ENCODE measurements around the gene RNF169.
A peak's percentile ranks its signal among the peaks of the same experiment; 100 is the strongest.

RNF169 gene

DNA sequence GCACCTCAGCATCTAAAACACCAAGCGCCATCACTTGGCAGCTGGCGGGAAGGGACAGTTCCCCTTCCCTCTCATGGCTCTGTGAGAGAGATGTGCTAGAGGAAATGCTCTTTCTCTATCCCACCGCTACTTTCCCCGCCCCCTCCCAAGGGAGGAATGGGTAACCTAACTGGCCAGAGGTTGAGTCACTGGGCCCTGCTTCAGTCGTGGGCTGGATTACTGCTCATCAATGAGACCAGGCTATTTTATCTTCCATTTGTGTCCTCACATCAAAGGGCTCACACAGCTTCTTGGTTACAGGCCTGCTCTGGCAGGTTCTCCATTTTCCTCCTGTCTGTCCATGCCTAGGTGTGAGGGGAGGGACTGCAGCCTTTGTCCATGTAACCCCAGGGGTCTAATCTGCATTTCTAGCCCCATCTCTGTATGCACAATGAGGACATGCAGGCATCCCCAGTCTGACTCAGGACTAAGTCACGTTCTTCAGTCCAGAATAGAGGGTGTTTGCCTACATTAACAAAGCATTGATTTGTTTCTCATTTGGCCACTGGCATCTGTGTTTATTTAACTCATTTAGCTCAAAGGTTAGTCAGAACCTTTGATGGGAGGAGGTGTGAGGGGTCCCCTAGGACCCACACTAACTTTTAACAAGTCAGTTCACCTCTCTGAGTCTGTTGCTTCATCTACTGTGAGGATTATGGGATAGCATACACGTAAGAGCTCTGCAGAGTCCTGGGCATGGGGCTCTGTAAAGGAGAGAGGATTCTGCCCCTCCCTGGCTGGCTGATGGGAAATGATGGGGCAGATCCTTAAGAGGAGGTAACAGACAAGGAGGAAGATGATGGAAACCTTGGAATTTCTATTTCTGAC, 101.1 kb downstream of the RNF169 start:
- H3K4me1 ChIP-seq (ENCODE audit: control insufficient read depth in 1 of 2, insufficient read depth in 2 of 2, low read length in 2 of 2) = peaks cover 0 to 2% of the 10 kb centered on the region in 2 experiments
- DNase-seq = no peak
- no peak overlapping the region for H2BK120ac ChIP-seq (ENCODE audit: insufficient read depth, low read length, poor library complexity)
- no peak overlapping the region for H3K4me3 ChIP-seq (ENCODE audit: low read depth, low read length)
- peaks cover 5 to 22% of the 10 kb centered on the region in 2 experiments for H3K36me3 ChIP-seq (ENCODE audit: control insufficient read depth in 1 of 2, insufficient read depth in 2 of 2, low read length in 2 of 2)
- H2AK5ac ChIP-seq (ENCODE audit: low read length) = no peak overlapping the region
- no peak overlapping the region for H2AFZ ChIP-seq (ENCODE audit: insufficient read depth, low read length, poor library complexity)
- no CpG with 5 or more reads among the region's 7 CpGs for WGBS (ENCODE audit: extremely low coverage, insufficient coverage, insufficient read length)
- H3K18ac ChIP-seq (ENCODE audit: low read length) = no peak overlapping the region
- no peak overlapping the region for H3K9ac ChIP-seq (ENCODE audit: low read length)
- H3K23ac ChIP-seq (ENCODE audit: low read length) = no peak overlapping the region
- H3K4me2 ChIP-seq (ENCODE audit: low read length) = peak overlapping the region; percentile 8
- H3K27ac ChIP-seq (ENCODE audit: low read depth, low read length) = no peak overlapping the region
- no peak overlapping the region for H4K91ac ChIP-seq (ENCODE audit: low read depth, low read length)
- no peaks in the 10 kb centered on the region for H3K79me2 ChIP-seq (ENCODE audit: control insufficient read depth, insufficient read depth, low read length, poor library complexity)
- no peaks in the 10 kb centered on the region for H3K79me1 ChIP-seq (ENCODE audit: low read length)
- no peak overlapping the region for H3K4ac ChIP-seq (ENCODE audit: low read depth, low read length)
- H3K9me3 ChIP-seq (ENCODE audit: insufficient read depth, low read depth, low read length) = no peaks in the 10 kb centered on the region
- no peaks in the 10 kb centered on the region for H3K27me3 ChIP-seq (ENCODE audit: insufficient read depth, low read length)
- H4K12ac ChIP-seq (ENCODE audit: low read depth, low read length) = no peak overlapping the region
- H2BK5ac ChIP-seq (ENCODE audit: low read depth, low read length, poor library complexity) = no peak overlapping the region
- H3K14ac ChIP-seq (ENCODE audit: low read length) = no peak overlapping the region
- no peak overlapping the region for H2BK12ac ChIP-seq (ENCODE audit: low read length)
- H4K8ac ChIP-seq (ENCODE audit: low read depth, low read length) = no peak overlapping the region

DNA sequence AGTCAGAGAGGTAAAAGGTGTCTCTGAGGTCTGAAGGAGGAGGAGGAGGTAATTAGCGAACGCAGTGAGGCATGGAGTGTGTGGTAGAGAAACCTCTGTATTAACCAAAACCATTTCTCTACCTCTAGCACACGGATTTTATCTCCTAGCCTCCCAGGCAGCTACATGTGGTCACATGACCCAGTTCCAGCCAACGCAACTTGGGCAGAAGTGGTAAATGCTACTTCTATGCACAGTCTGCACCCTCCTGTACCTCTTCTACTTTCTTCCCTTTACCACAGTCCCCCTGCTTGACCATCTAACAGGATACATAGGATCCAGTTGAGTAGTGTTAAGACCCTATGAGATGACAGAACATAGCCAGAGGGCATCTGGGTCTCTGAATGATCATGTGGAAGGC, 104.6 kb downstream of the RNF169 start:
- H3K4me2 ChIP-seq (ENCODE audit: low read length) = no peak overlapping the region
- no peaks in the 10 kb centered on the region for H3K27me3 ChIP-seq (ENCODE audit: insufficient read depth, low read length)
- H3K27ac ChIP-seq (ENCODE audit: low read depth, low read length) = no peak overlapping the region
- H2AFZ ChIP-seq (ENCODE audit: insufficient read depth, low read length, poor library complexity) = no peak overlapping the region
- no CpG with 5 or more reads among the region's 4 CpGs for WGBS (ENCODE audit: extremely low coverage, insufficient coverage, insufficient read length)
- H3K36me3 ChIP-seq (ENCODE audit: control insufficient read depth in 1 of 2, insufficient read depth in 2 of 2, low read length in 2 of 2) = peaks cover 2 to 16% of the 10 kb centered on the region in 2 experiments
- H3K79me2 ChIP-seq (ENCODE audit: control insufficient read depth, insufficient read depth, low read length, poor library complexity) = no peaks in the 10 kb centered on the region
- H3K9me3 ChIP-seq (ENCODE audit: insufficient read depth, low read depth, low read length) = no peaks in the 10 kb centered on the region
- H2BK5ac ChIP-seq (ENCODE audit: low read depth, low read length, poor library complexity) = no peak overlapping the region
- no peak overlapping the region for H3K4ac ChIP-seq (ENCODE audit: low read depth, low read length)
- H3K9ac ChIP-seq (ENCODE audit: low read length) = no peak overlapping the region
- no peaks in the 10 kb centered on the region for H3K79me1 ChIP-seq (ENCODE audit: low read length)
- peaks cover 0 to 2% of the 10 kb centered on the region in 2 experiments for H3K4me1 ChIP-seq (ENCODE audit: control insufficient read depth in 1 of 2, insufficient read depth in 2 of 2, low read length in 2 of 2)
- H4K12ac ChIP-seq (ENCODE audit: low read depth, low read length) = no peak overlapping the region
- DNase-seq = no peak
- no peak overlapping the region for H3K23ac ChIP-seq (ENCODE audit: low read length)
- no peak overlapping the region for H4K8ac ChIP-seq (ENCODE audit: low read depth, low read length)
- H4K91ac ChIP-seq (ENCODE audit: low read depth, low read length) = no peak overlapping the region
- H3K14ac ChIP-seq (ENCODE audit: low read length) = no peak overlapping the region
- H3K18ac ChIP-seq (ENCODE audit: low read length) = no peak overlapping the region
- H2BK120ac ChIP-seq (ENCODE audit: insufficient read depth, low read length, poor library complexity) = no peak overlapping the region
- H2BK12ac ChIP-seq (ENCODE audit: low read length) = no peak overlapping the region
- H3K4me3 ChIP-seq (ENCODE audit: low read depth, low read length) = no peak overlapping the region
- H2AK5ac ChIP-seq (ENCODE audit: low read length) = no peak overlapping the region

DNA sequence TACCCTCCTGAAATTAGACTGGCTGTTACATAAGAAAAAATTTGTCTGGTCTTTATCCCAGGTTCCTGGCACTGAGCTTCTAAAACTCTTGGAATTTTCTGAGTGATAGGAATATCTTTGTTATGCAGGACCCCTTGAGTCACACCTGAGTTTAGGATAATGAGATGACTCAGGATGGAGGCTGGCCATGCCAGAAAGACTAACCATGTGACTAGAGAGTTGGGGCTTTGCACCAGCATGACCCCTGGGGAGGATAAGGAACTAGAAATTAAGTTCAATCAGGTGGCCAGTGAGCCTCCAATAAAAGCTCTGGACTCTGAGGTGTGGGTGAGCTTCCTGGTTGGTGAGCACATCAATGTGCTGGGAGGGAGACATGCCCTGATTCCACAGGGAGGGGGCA, 112.1 kb downstream of the RNF169 start:
- Histone ChIP-seq H3K18ac (ENCODE audit: low read length) (no peak overlapping the region), H2AK5ac (ENCODE audit: low read length) (no peak overlapping the region), H2BK12ac (ENCODE audit: low read length) (no peak overlapping the region), H3K4ac (ENCODE audit: low read depth, low read length) (no peak overlapping the region), H3K27ac (ENCODE audit: low read depth, low read length) (no peak overlapping the region), H3K9me3 (ENCODE audit: insufficient read depth, low read depth, low read length) (peaks cover 19% of the 10 kb centered on the region), H3K4me2 (ENCODE audit: low read length) (no peak overlapping the region), H2AFZ (ENCODE audit: insufficient read depth, low read length, poor library complexity) (no peak overlapping the region), H2BK120ac (ENCODE audit: insufficient read depth, low read length, poor library complexity) (no peak overlapping the region), H4K91ac (ENCODE audit: low read depth, low read length) (no peak overlapping the region), H4K12ac (ENCODE audit: low read depth, low read length) (no peak overlapping the region), H3K14ac (ENCODE audit: low read length) (no peak overlapping the region), H2BK5ac (ENCODE audit: low read depth, low read length, poor library complexity) (no peak overlapping the region), H3K36me3 (ENCODE audit: control insufficient read depth in 1 of 2, insufficient read depth in 2 of 2, low read length in 2 of 2) (peaks cover 21 to 25% of the 10 kb centered on the region in 2 experiments), H4K8ac (ENCODE audit: low read depth, low read length) (no peak overlapping the region), H3K4me1 (ENCODE audit: control insufficient read depth in 1 of 2, insufficient read depth in 2 of 2, low read length in 2 of 2) (no peaks in the 10 kb centered on the region), H3K4me3 (ENCODE audit: low read depth, low read length) (no peak overlapping the region), H3K9ac (ENCODE audit: low read length) (no peak overlapping the region), H3K23ac (ENCODE audit: low read length) (no peak overlapping the region), H3K27me3 (ENCODE audit: insufficient read depth, low read length) (no peaks in the 10 kb centered on the region), H3K79me2 (ENCODE audit: control insufficient read depth, insufficient read depth, low read length, poor library complexity) (no peaks in the 10 kb centered on the region), H3K79me1 (ENCODE audit: low read length) (no peaks in the 10 kb centered on the region)
- no peak for DNase-seq

DNA sequence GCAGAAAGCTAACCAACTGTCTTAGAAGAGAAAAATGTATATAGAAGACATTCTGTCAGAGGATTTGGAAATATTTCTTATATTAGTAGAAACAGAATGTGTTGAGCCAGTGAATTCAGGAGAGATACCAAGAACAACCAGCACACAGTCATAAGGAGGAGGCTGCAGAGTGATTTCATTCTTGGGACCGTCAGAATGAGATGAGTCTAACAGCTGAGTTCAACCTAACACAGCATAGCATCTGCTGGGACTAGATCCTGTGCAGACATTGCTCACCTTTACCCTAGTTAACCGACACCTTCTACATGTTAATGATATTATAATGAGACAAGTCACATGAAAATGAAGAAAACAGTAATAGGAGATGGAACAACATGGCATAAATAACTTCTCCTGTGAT, 114.8 kb downstream of the RNF169 start:
- H4K12ac ChIP-seq (ENCODE audit: low read depth, low read length) = no peak overlapping the region
- no peak overlapping the region for H3K4ac ChIP-seq (ENCODE audit: low read depth, low read length)
- H2BK12ac ChIP-seq (ENCODE audit: low read length) = no peak overlapping the region
- no peak for DNase-seq
- no peak overlapping the region for H2AFZ ChIP-seq (ENCODE audit: insufficient read depth, low read length, poor library complexity)
- H3K27me3 ChIP-seq (ENCODE audit: insufficient read depth, low read length) = no peaks in the 10 kb centered on the region
- H3K79me2 ChIP-seq (ENCODE audit: control insufficient read depth, insufficient read depth, low read length, poor library complexity) = no peaks in the 10 kb centered on the region
- no peak overlapping the region for H3K9ac ChIP-seq (ENCODE audit: low read length)
- H3K79me1 ChIP-seq (ENCODE audit: low read length) = no peaks in the 10 kb centered on the region
- peaks cover 17 to 19% of the 10 kb centered on the region in 2 experiments for H3K36me3 ChIP-seq (ENCODE audit: control insufficient read depth in 1 of 2, insufficient read depth in 2 of 2, low read length in 2 of 2)
- H2AK5ac ChIP-seq (ENCODE audit: low read length) = no peak overlapping the region
- H3K18ac ChIP-seq (ENCODE audit: low read length) = no peak overlapping the region
- no peak overlapping the region for H2BK5ac ChIP-seq (ENCODE audit: low read depth, low read length, poor library complexity)
- no peak overlapping the region for H3K4me3 ChIP-seq (ENCODE audit: low read depth, low read length)
- H2BK120ac ChIP-seq (ENCODE audit: insufficient read depth, low read length, poor library complexity) = no peak overlapping the region
- H3K9me3 ChIP-seq (ENCODE audit: insufficient read depth, low read depth, low read length) = peaks cover 25% of the 10 kb centered on the region
- H4K8ac ChIP-seq (ENCODE audit: low read depth, low read length) = no peak overlapping the region
- no peak overlapping the region for H4K91ac ChIP-seq (ENCODE audit: low read depth, low read length)
- no CpG with 5 or more reads among the region's 2 CpGs for WGBS (ENCODE audit: extremely low coverage, insufficient coverage, insufficient read length)
- H3K27ac ChIP-seq (ENCODE audit: low read depth, low read length) = no peak overlapping the region
- no peaks in the 10 kb centered on the region for H3K4me1 ChIP-seq (ENCODE audit: control insufficient read depth in 1 of 2, insufficient read depth in 2 of 2, low read length in 2 of 2)
- H3K23ac ChIP-seq (ENCODE audit: low read length) = no peak overlapping the region
- no peak overlapping the region for H3K4me2 ChIP-seq (ENCODE audit: low read length)
- H3K14ac ChIP-seq (ENCODE audit: low read length) = no peak overlapping the region
